H1 (cell line): ENCODE data around the gene SIPA1L3. TPM values are rescaled to one million over a fixed set of nuclear protein-coding genes. Genes with fewer than 3 reads are reported as not detected.

Experiments
- polyA plus RNA-seq, 7 experiments: library from polyadenylated mRNA; depleted of rRNA in 3 of 7; stranded (reverse) in 5 of 7; unstranded in 2 of 7; fragments of >200 nt in 5 of 7; fragments of 200-250 nt in 2 of 7; gene quantifications; 1 replicate in 5 of 7; 2 replicates in 1 of 7; 4 replicates in 1 of 7; pipeline versions ENCODE4 v1.2.1 to v1.2.3, GENCODE V29; 2011 to 2013; ENCODE audit warnings: missing spikeins in 2 of 7, mixed read lengths in 2 of 7
- total RNA-seq: library from RNA; stranded (reverse); fragmentation: NEBNext Ultra II Directional; extraction: Animal tissue kit (Norgen Biotek cat#: 25700); gene quantifications from 2 replicates; pipeline ENCODE4 v1.2.1, GENCODE V29; 2021
- TF ChIP-seq, protein P1 (sequence below): fragments of 300-600 bp; sonication (generic); IDR thresholded peaks from 2 replicates; pipeline ENCODE4 v1.7.1; 2012; ENCODE audit warnings: low read length, moderate library complexity, mild to moderate bottlenecking, inconsistent platforms; ENCODE audit not compliant: insufficient replicate concordance

The SIPA1L3 gene
- total and polyA plus RNA-seq, 2 of the 8 experiments (the other 6 are each of a cell fraction or from before 2014, with no cell fraction given), result 15.0 to 54.9 TPM

GRCh38 chr19:37954421-37954874 is 47.4 kb downstream of the SIPA1L3 start (continued):
- TF ChIP-seq, protein P1, sequence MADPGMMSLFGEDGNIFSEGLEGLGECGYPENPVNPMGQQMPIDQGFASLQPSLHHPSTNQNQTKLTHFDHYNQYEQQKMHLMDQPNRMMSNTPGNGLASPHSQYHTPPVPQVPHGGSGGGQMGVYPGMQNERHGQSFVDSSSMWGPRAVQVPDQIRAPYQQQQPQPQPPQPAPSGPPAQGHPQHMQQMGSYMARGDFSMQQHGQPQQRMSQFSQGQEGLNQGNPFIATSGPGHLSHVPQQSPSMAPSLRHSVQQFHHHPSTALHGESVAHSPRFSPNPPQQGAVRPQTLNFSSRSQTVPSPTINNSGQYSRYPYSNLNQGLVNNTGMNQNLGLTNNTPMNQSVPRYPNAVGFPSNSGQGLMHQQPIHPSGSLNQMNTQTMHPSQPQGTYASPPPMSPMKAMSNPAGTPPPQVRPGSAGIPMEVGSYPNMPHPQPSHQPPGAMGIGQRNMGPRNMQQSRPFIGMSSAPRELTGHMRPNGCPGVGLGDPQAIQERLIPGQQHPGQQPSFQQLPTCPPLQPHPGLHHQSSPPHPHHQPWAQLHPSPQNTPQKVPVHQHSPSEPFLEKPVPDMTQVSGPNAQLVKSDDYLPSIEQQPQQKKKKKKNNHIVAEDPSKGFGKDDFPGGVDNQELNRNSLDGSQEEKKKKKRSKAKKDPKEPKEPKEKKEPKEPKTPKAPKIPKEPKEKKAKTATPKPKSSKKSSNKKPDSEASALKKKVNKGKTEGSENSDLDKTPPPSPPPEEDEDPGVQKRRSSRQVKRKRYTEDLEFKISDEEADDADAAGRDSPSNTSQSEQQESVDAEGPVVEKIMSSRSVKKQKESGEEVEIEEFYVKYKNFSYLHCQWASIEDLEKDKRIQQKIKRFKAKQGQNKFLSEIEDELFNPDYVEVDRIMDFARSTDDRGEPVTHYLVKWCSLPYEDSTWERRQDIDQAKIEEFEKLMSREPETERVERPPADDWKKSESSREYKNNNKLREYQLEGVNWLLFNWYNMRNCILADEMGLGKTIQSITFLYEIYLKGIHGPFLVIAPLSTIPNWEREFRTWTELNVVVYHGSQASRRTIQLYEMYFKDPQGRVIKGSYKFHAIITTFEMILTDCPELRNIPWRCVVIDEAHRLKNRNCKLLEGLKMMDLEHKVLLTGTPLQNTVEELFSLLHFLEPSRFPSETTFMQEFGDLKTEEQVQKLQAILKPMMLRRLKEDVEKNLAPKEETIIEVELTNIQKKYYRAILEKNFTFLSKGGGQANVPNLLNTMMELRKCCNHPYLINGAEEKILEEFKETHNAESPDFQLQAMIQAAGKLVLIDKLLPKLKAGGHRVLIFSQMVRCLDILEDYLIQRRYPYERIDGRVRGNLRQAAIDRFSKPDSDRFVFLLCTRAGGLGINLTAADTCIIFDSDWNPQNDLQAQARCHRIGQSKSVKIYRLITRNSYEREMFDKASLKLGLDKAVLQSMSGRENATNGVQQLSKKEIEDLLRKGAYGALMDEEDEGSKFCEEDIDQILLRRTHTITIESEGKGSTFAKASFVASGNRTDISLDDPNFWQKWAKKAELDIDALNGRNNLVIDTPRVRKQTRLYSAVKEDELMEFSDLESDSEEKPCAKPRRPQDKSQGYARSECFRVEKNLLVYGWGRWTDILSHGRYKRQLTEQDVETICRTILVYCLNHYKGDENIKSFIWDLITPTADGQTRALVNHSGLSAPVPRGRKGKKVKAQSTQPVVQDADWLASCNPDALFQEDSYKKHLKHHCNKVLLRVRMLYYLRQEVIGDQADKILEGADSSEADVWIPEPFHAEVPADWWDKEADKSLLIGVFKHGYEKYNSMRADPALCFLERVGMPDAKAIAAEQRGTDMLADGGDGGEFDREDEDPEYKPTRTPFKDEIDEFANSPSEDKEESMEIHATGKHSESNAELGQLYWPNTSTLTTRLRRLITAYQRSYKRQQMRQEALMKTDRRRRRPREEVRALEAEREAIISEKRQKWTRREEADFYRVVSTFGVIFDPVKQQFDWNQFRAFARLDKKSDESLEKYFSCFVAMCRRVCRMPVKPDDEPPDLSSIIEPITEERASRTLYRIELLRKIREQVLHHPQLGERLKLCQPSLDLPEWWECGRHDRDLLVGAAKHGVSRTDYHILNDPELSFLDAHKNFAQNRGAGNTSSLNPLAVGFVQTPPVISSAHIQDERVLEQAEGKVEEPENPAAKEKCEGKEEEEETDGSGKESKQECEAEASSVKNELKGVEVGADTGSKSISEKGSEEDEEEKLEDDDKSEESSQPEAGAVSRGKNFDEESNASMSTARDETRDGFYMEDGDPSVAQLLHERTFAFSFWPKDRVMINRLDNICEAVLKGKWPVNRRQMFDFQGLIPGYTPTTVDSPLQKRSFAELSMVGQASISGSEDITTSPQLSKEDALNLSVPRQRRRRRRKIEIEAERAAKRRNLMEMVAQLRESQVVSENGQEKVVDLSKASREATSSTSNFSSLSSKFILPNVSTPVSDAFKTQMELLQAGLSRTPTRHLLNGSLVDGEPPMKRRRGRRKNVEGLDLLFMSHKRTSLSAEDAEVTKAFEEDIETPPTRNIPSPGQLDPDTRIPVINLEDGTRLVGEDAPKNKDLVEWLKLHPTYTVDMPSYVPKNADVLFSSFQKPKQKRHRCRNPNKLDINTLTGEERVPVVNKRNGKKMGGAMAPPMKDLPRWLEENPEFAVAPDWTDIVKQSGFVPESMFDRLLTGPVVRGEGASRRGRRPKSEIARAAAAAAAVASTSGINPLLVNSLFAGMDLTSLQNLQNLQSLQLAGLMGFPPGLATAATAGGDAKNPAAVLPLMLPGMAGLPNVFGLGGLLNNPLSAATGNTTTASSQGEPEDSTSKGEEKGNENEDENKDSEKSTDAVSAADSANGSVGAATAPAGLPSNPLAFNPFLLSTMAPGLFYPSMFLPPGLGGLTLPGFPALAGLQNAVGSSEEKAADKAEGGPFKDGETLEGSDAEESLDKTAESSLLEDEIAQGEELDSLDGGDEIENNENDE, result no peak
